IPS-NIHi7 (cell line): ENCODE measurements around the gene KIAA1958.

Source experiments
- DNase-seq: peaks from one replicate; pipeline ENCODE4 v3.0.0; 2012; ENCODE audit warnings: mixed read lengths; ENCODE audit errors: extremely low spot score

Gene KIAA1958

GRCh38 chr9:112529316-112529715 is 42.7 kb downstream of the KIAA1958 start:
- DNase-seq, result no peak

- DNase-seq, result no peak
Observed at GRCh38 chr9:112530751-112531205, 44.2 kb downstream of the KIAA1958 start.

- DNase-seq, result no peak
Observed at GRCh38 chr9:112531666-112532282, 45.1 kb downstream of the KIAA1958 start.

GRCh38 chr9:112532427-112532826 is 45.8 kb downstream of the KIAA1958 start:
- DNase-seq, result no peak

- no peak for DNase-seq
Observed at GRCh38 chr9:112533660-112534059, 47.0 kb downstream of the KIAA1958 start.

GRCh38 chr9:112535301-112535700 is 48.7 kb downstream of the KIAA1958 start:
- no peak for DNase-seq

GRCh38 chr9:112535811-112536210 is 49.2 kb downstream of the KIAA1958 start:
- no peak for DNase-seq

GRCh38 chr9:112537561-112537960 is 50.9 kb downstream of the KIAA1958 start:
- no peak for DNase-seq

GRCh38 chr9:112540800-112541199 is 54.2 kb downstream of the KIAA1958 start:
- no peak for DNase-seq

- DNase-seq, result no peak
Observed at GRCh38 chr9:112541685-112542084, 55.1 kb downstream of the KIAA1958 start.

- DNase-seq, result no peak
Observed at GRCh38 chr9:112542593-112543292, 56.1 kb downstream of the KIAA1958 start.

GRCh38 chr9:112544477-112544876 is 57.9 kb downstream of the KIAA1958 start:
- DNase-seq, result no peak

- DNase-seq, result no peak
Observed at GRCh38 chr9:112545237-112545636, 58.6 kb downstream of the KIAA1958 start.

- no peak for DNase-seq
Observed at GRCh38 chr9:112546149-112547012, 59.8 kb downstream of the KIAA1958 start.

GRCh38 chr9:112548051-112548440 is 61.4 kb downstream of the KIAA1958 start:
- no peak for DNase-seq

- DNase-seq, result no peak
Observed at GRCh38 chr9:112548836-112549595, 62.4 kb downstream of the KIAA1958 start.

- DNase-seq, result no peak
Observed at GRCh38 chr9:112550531-112550930, 63.9 kb downstream of the KIAA1958 start.

- DNase-seq, result no peak
Observed at GRCh38 chr9:112551641-112552040, 65.0 kb downstream of the KIAA1958 start.

GRCh38 chr9:112552229-112553056 is 65.8 kb downstream of the KIAA1958 start:
- no peak for DNase-seq

GRCh38 chr9:112553256-112553826 is 66.7 kb downstream of the KIAA1958 start:
- no peak for DNase-seq
